GM21529 (cell line): ENCODE data around the gene CDKN2B-AS1.
"Not testable (repeated sequence)": the region's sequence is repeated elsewhere in the genome, so short reads cannot be mapped to it uniquely, and the experiment has no call there.

ENCODE experiments used
- ATAC-seq: cut with Tn5 transposase; IDR thresholded peaks from one replicate; pipeline ENCODE4 v1.9.1; 2021; ENCODE audit not compliant: unreplicated experiment

Gene CDKN2B-AS1

DNA sequence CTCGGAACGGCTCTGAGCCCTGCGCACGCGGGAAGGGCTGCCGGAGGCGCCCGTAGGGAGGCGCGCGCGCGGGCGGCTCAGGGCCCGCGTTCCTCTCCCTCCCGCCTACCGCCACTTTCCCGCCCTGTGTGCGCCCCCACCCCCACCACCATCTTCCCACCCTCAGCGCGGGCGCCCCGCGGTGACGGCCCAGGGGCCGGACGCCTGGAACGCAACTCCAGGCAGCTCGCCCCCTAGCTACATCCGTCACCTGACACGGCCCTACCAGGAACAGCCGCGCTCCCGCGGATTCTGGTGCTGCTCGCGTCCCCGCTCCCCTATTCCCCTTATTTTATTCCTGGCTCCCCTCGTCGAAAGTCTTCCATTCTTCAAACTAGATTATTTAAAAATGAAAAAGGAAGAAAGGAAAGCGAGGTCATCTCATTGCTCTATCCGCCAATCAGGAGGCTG, at the start of gene CDKN2B-AS1:
Gene CDKN2B-AS1 (plus strand): TSS at position 236 of the 450 bp plus-strand sequence.
- ATAC-seq, result peak; percentile 50

- ATAC-seq, result no peak
Observed at GRCh38 chr9:21945606-21946005, 49.0 kb upstream of the CDKN2B-AS1 start.

GRCh38 chr9:21958833-21959232, 35.8 kb upstream of the CDKN2B-AS1 start:
- ATAC-seq, result no peak

- not testable (repeated sequence) for ATAC-seq
Observed at GRCh38 chr9:21959268-21959667, 35.3 kb upstream of the CDKN2B-AS1 start.

DNA sequence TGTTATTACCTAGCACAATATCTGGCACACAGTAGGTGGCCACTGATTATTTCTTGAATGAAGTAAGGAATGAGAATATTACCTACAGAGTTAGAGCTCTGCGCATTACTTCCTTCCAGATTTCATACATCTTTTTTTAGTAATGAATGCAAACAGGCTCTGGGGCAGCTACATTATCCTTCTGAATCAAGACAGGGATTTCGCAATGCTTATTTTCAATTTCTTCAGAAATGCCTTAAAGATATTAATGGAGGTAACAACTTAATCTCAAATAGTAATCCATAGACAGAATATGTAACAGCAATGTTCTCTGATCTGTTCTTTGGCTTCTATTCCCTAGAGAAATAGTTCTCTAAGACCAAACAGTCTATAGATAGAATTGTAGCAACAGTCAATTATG, 33.0 kb upstream of the CDKN2B-AS1 start:
- ATAC-seq, result no peak

- peak; percentile 55 for ATAC-seq
Observed at GRCh38 chr9:21964925-21965385, 29.6 kb upstream of the CDKN2B-AS1 start.

DNA sequence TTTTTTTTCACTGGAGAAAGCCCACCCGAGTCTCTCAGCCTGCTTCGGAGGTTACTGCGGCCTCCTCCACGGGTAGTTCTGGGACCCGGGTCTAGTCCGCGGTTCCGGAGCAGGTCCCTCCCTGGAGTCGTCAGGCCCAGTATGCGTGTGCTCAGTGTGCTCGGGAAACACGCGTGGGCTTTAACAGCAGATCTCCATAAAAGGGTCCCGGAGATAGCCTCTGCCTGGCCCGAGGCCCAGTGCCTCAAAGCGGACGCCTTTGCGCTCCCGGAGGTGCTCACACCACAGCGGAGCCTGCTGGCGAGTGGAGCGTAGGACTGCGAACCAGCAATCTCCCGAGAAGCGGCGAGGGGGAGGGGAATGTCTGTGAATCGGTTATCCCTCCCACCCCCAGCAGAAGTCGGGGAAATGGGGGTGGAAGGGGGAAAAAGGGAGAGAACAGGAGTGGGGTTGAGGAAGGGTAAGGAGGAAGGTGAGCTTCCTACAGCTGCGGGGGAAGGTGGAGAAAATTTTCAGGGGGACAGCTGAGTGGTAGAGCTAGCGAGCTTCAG, 29.1 kb upstream of the CDKN2B-AS1 start:
- peak; percentile 88 for ATAC-seq

DNA sequence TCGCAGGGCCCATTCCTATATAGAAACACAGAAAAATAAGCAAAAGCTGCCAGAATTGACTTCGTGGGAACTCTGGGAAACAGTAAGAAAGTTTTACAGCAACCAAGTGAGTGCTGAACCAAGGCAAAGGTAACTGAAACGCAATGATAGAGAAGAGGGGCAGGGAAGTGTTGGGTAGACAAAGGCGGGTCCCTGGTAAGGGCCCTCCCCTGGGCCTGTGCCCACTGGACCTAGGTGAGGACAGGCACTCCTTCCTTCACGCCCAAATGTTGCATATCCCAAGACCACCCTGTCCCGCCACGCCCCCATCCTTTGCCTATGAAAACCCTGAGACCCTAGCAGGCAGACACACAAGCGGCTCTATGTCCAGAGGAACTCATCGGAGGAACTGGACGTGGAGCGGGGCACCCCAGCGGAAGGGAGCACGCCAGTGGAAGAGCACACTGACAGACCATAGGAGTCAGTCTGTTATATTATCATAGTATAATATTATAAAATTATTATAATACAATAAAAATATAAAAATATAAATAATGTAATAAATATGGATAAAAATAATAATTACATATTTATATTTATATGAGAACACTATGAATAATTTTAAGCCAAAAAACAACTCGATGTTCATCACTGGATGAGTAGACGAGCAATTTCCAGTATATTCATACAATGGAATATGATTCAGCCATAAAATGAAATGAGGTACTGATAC, 28.3 kb upstream of the CDKN2B-AS1 start:
- no peak for ATAC-seq

DNA sequence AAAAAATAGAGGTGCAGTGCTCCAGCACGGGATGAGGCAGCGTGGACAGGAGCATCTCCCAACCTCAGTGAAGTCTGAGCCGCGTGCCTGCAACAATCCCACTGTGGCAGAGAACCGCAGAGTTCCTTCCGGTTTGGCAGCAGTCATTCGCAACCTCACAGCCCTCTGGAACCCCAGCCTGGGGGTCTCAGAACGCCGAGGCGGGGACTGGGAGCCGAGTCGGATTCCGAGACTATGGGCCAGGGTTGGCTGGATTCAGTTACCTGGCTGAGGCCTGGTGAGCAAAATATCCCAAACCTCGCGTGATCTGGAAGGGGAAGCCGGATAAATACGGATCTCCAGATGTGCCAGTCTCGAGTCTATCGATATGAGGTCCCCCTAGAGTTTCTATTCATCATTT, 27.4 kb upstream of the CDKN2B-AS1 start:
- ATAC-seq, result no peak

GRCh38 chr9:21967702-21968101, 26.9 kb upstream of the CDKN2B-AS1 start:
- no peak for ATAC-seq

DNA sequence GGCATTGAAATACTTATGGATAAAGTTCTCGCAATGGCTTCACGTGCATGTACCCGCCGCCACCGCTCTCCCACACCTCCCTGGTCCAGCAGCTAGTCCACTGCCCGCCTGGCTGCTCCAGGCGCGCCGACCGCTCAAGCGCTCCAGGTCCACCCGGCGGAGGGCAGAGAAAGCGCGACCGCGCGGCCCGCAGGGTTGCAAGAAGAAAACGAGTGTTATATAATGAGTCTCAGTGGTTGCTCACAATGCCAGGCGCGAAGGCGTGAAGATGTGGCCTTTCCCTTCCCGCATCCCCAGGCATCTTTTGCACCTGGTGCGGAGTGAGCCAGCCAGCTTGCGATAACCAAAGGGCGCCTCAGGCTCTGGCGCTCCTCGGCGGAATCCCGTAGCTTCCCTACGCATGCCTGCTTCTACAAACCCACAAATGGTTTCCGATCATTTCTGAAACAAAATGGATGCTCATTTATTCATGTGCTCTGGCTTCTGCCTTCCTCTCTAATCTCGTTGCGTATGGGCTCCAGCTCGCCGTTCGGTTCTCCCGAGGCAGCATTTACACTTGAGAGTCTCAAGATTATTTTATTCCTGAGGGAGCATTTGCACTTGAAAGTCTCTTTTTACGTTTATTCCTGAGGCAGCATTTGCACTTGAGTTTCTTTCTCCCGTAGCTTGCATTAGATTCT, 26.1 kb upstream of the CDKN2B-AS1 start:
- ATAC-seq, result no peak

DNA sequence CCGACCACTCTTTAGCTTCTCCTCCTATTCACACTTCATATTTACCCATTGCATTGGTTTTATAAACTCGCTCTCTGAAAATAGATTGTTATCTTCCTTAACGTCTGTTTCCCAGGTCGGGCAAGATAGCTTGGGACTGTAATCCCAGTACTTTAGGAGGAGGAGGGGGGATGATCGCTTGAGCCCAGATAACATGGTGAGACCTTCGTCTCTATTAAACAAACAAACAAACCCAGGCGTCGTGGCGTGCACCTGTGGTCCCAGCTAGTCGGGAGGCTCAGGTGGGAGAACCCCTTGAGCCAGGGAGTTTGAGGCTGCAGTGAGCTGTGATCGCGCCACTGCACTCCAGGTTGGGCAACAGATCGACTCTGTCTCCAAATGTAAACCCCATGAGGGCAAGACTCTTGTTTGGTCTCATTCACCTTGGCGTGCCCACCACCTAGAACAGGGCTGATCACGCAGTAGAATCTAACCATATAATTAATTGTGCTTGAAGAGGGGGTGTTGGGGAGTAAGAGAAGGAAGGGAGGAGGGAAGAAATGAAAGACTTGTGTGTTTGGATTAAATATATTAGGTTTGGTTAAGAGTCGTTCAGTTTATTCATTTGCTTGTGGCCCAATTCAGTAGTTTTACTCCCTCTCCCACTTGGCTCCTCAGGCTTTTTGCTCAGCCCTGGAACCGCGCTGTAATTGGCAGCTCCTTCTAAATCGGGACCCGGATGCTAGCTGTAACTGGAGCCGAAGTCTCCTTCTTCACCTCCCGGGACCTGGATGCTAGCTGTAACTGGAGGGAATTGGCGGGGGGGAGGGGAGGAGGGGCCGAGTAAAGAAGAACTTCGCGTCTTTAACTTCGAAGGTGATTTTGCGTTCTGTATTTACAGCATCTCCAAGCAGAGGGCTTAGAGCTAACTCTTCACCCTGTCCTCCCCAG, 25.3 kb upstream of the CDKN2B-AS1 start:
- ATAC-seq, result no peak

GRCh38 chr9:21969951-21970799, 24.4 kb upstream of the CDKN2B-AS1 start:
- ATAC-seq, result no peak

- no peak for ATAC-seq
Observed at GRCh38 chr9:21970800-21971640, 23.6 kb upstream of the CDKN2B-AS1 start.

DNA sequence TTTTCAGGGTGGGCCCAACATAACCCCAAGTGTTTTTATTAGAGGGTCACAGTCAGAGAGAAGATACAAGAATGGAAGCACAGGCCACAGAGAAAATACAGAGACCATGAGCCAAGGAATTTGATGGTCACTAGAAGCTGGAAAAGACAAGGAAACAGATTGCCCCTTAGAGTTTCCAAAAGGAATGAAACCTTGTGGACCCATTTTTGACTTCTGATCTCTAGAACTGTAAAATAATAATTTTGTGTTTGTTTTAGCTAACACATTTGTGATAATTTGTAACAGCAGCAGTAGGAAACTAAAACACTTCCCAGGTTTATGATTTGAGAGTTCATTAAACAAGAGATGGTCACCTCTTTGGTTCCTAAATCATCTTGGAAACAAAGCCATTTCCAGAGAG, 22.2 kb upstream of the CDKN2B-AS1 start:
- no peak for ATAC-seq

- ATAC-seq, result no peak
Observed at GRCh38 chr9:21974343-21974721, 20.3 kb upstream of the CDKN2B-AS1 start.

- peak; percentile 60 for ATAC-seq
Observed at GRCh38 chr9:21974722-21975409, 19.7 kb upstream of the CDKN2B-AS1 start.

GRCh38 chr9:21976334-21976875, 18.2 kb upstream of the CDKN2B-AS1 start:
- no peak for ATAC-seq
